HG02938 (cell line): Measurements from ENCODE around the gene FASN.

Experiments used
- ATAC-seq: cut with Tn5 transposase; IDR thresholded peaks from one replicate; pipeline ENCODE4 v1.9.1; 2021; ENCODE audit warnings: mild to moderate bottlenecking, moderate library complexity; ENCODE audit not compliant: unreplicated experiment

FASN gene

GRCh38 chr17:82030470-82031302, 67.3 kb downstream of the FASN start:
- ATAC-seq: no peak

- ATAC-seq: no peak
Observed at GRCh38 chr17:82029990-82030469, 68.0 kb downstream of the FASN start.

GRCh38 chr17:82029391-82029790, 68.6 kb downstream of the FASN start:
- no peak for ATAC-seq

- no peak for ATAC-seq
Observed at GRCh38 chr17:82028966-82029365, 69.1 kb downstream of the FASN start.
